Activated B cell treated with CpG ODN at 0.5 μM for 24 hours (primary cell): Measurements from ENCODE around the gene TRIM17. TPM values are rescaled to one million over a fixed set of nuclear protein-coding genes. Genes with fewer than 3 reads are reported as not detected.

Experiments used
- ATAC-seq: fragments of 200-7000 bp; cut with Tn5 transposase; one replicate; pipeline ENCODE4 v1.10.0; 2021; ENCODE audit warnings: low read depth, mild to moderate bottlenecking, moderate library complexity
- CTCF ChIA-PET: fragments of 350-600 bp; sonication (Branson Sonifier 250); formaldehyde crosslinking; loops from one replicate; lab custom pipeline; 2021; ENCODE audit warnings: antibody characterized with exemption; lab: Charles Lee
- POLR2A ChIA-PET: fragments of 350-600 bp; sonication (Branson Sonifier 250); formaldehyde crosslinking; loops from one replicate; lab custom pipeline; 2021; ENCODE audit warnings: antibody characterized with exemption; lab: Charles Lee
- DNase-seq: peaks from one replicate; pipeline ENCODE4 v3.0.0; 2022
- H3K27ac Mint-ChIP-seq: one replicate; pipeline ENCODE4 v1.8.0; 2020; ENCODE audit warnings: mixed read lengths
- H3K27me3 Mint-ChIP-seq: one replicate; pipeline ENCODE4 v1.8.0; 2021; ENCODE audit warnings: mixed read lengths
- H3K36me3 Mint-ChIP-seq: one replicate; pipeline ENCODE4 v1.8.0; 2021; ENCODE audit warnings: low read depth, mixed read lengths
- H3K4me1 Mint-ChIP-seq: one replicate; pipeline ENCODE4 v1.8.0; 2021; ENCODE audit warnings: mixed read lengths
- H3K4me3 Mint-ChIP-seq: one replicate; pipeline ENCODE4 v1.8.0; 2020; ENCODE audit warnings: mild to moderate bottlenecking, mixed read lengths
- H3K9me3 Mint-ChIP-seq: one replicate; pipeline ENCODE4 v1.8.0; 2020; ENCODE audit warnings: mixed read lengths
- CTCF ChIP-seq: fragments of 200-600 bp; IDR thresholded peaks from one replicate; pipeline ENCODE4 v1.8.0; 2022; ENCODE audit warnings: antibody characterized with exemption, mild to moderate bottlenecking
- intact Hi-C: fragments of 100-400 bp; cut with micrococcal nuclease; formaldehyde crosslinking; loops from one replicate; pipeline ENCODE4 v1.15.1; 2024
- total RNA-seq: library from RNA; stranded (reverse); gene quantifications from 2 replicates; pipeline ENCODE4 v1.2.3, GENCODE V29; 2022

Gene TRIM17
- total RNA-seq, 1 donor from 2014 or later: not detected

GRCh38 chr1:228455715-228456114 lies 39.1 kb upstream of the TRIM17 start:
- Mint-ChIP-seq H3K9me3 (no peaks in the 10 kb centered on the region), H3K36me3 (no peaks in the 10 kb centered on the region), H3K4me1 (peaks cover 25% of the 10 kb centered on the region), H3K27me3 (peaks cover 15% of the 10 kb centered on the region), H3K27ac (no peak overlapping the region), H3K4me3 (no peak overlapping the region)
- ChIA-PET POLR2A (interaction anchor here (1.5 kb wide), 1 partner anchor 49 kb away, joined by 4 read pairs; the partner anchor contains the start of gene TRIM11), CTCF (no interaction called here)
- no peak for DNase-seq
- TF ChIP-seq CTCF: no peak
- ATAC-seq: no peak
- intact Hi-C loops: loop anchor here (2.0 kb wide), 1 partner anchor 45 kb away; no protein-coding TSS in a partner anchor

GRCh38 chr1:228454238-228454637 lies 37.6 kb upstream of the TRIM17 start:
- ChIA-PET POLR2A (no interaction called here), CTCF (no interaction called here)
- no peaks in the 10 kb centered on the region for H3K36me3 Mint-ChIP-seq
- no peak overlapping the region for H3K27ac Mint-ChIP-seq
- peaks cover 12% of the 10 kb centered on the region for H3K27me3 Mint-ChIP-seq
- TF ChIP-seq CTCF: no peak
- DNase-seq: no peak
- H3K4me1 Mint-ChIP-seq: peaks cover 23% of the 10 kb centered on the region
- no peak for ATAC-seq
- no peaks in the 10 kb centered on the region for H3K9me3 Mint-ChIP-seq
- no peak overlapping the region for H3K4me3 Mint-ChIP-seq
- intact Hi-C loops: no loop called here

- peaks cover 11% of the 10 kb centered on the region for H3K27me3 Mint-ChIP-seq
- DNase-seq (no peak), ATAC-seq (no peak)
- H3K4me1 Mint-ChIP-seq: peaks cover 19% of the 10 kb centered on the region
- no peaks in the 10 kb centered on the region for H3K36me3 Mint-ChIP-seq
- intact Hi-C loops: no loop called here
- no peak for TF ChIP-seq CTCF
- H3K4me3 Mint-ChIP-seq: no peak overlapping the region
- H3K9me3 Mint-ChIP-seq: no peaks in the 10 kb centered on the region
- ChIA-PET POLR2A (no interaction called here), CTCF (no interaction called here)
- no peak overlapping the region for H3K27ac Mint-ChIP-seq
Observed at GRCh38 chr1:228453614-228454013, 37.0 kb upstream of the TRIM17 start.

GRCh38 chr1:228453022-228453560 lies 36.4 kb upstream of the TRIM17 start:
- Mint-ChIP-seq H3K27ac (no peak overlapping the region), H3K27me3 (peaks cover 10% of the 10 kb centered on the region), H3K36me3 (no peaks in the 10 kb centered on the region), H3K4me3 (no peak overlapping the region), H3K9me3 (no peaks in the 10 kb centered on the region), H3K4me1 (peaks cover 15% of the 10 kb centered on the region)
- TF ChIP-seq CTCF: no peak
- ATAC-seq: no peak
- no peak for DNase-seq
- CTCF ChIA-PET: no interaction called here
- intact Hi-C loops: no loop called here
- POLR2A ChIA-PET: no interaction called here

GRCh38 chr1:228452194-228453021 lies 35.7 kb upstream of the TRIM17 start:
- Mint-ChIP-seq H3K4me3 (no peak overlapping the region), H3K27ac (no peak overlapping the region), H3K36me3 (no peaks in the 10 kb centered on the region), H3K9me3 (no peaks in the 10 kb centered on the region), H3K27me3 (peaks cover 15% of the 10 kb centered on the region), H3K4me1 (peaks cover 8% of the 10 kb centered on the region)
- TF ChIP-seq CTCF: no peak
- ATAC-seq (no peak), DNase-seq (no peak)
- CTCF ChIA-PET: no interaction called here
- POLR2A ChIA-PET: interaction anchor here (0.9 kb wide), 1 partner anchor 46 kb away, joined by 15 read pairs; the partner anchor contains the start of gene TRIM11
- intact Hi-C loops: no loop called here
